ENCODE measurements around the gene CLEC1A. TPM values are rescaled to one million over a fixed set of nuclear protein-coding genes. Genes with fewer than 3 reads are reported as not detected.

The CLEC1A gene
- polyA plus RNA-seq, 3 donors, result 1.7 to 5.6 (median 5.5) TPM

Other genes with a start within 250 kb of the CLEC1A start
- gene CLEC2B, start 229.6 kb downstream of the CLEC1A start, polyA plus RNA-seq, result 10 to 100 TPM in 2 of 3 donors, 1 to 10 TPM in 1; 1.5 to 21.9 (median 12.8) TPM
- not detected for gene KLRF2, start 217.5 kb downstream of the CLEC1A start, polyA plus RNA-seq
- gene CLEC2A, start 166.6 kb downstream of the CLEC1A start, polyA plus RNA-seq, result not detected
- 1 to 10 TPM in 1 of 3 donors, under 1 TPM in 2; 0.34 to 6.6 (median 0.41) TPM for gene CLEC12A, start 127.6 kb downstream of the CLEC1A start, polyA plus RNA-seq
- under 1 TPM in 1 of 3 donors, not detected in 2; 0.15 TPM for gene CLEC1B, start 99.9 kb downstream of the CLEC1A start, polyA plus RNA-seq
- gene CLEC12B, start 88.4 kb downstream of the CLEC1A start, polyA plus RNA-seq, result under 1 TPM in 2 of 3 donors, not detected in 1; 0.07 to 0.52 TPM
- gene CLEC9A, start 68.3 kb downstream of the CLEC1A start, polyA plus RNA-seq, result under 1 TPM in 1 of 3 donors, not detected in 2; 0.12 TPM
- gene CLEC7A, start 31.2 kb upstream of the CLEC1A start, polyA plus RNA-seq, result 10 to 100 TPM in 2 of 3 donors, 1 to 10 TPM in 1; 1.7 to 12.8 (median 10.2) TPM
- gene OLR1, start 73.1 kb upstream of the CLEC1A start, polyA plus RNA-seq, result 1 to 10 TPM in 2 of 3 donors, under 1 TPM in 1; 0.06 to 4.9 (median 2.4) TPM
- gene TMEM52B, start 80.0 kb upstream of the CLEC1A start, polyA plus RNA-seq, result under 1 TPM in 2 of 3 donors, not detected in 1; 0.06 to 0.11 TPM
- gene GABARAPL1, start 113.9 kb upstream of the CLEC1A start, polyA plus RNA-seq, result 100 to 1,000 TPM; 124 to 212 (median 125) TPM
- 1 to 10 TPM in 1 of 3 donors, under 1 TPM in 2; 0.16 to 1.3 (median 0.42) TPM for gene KLRD1, start 208.9 kb upstream of the CLEC1A start, polyA plus RNA-seq